Caco-2 (cell line): Measurements from ENCODE around the gene NOS3. TPM values are rescaled to one million over a fixed set of nuclear protein-coding genes. Genes with fewer than 3 reads are reported as not detected.

Experiments
- BruUV-seq: library from RNA; stranded (reverse); fragments of 400-500 nt; replicated peaks from 2 replicates; lab custom pipeline; 2021; lab: Mats Ljungman, UMichigan
- CTCF ChIA-PET: fragments of 300-600 bp; sonication (Branson Sonifier 250); formaldehyde crosslinking; loops from one replicate; lab custom pipeline; 2022; ENCODE audit warnings: antibody characterized with exemption; lab: Charles Lee
- POLR2A ChIA-PET: fragments of 300-600 bp; sonication (Branson Sonifier 250); formaldehyde crosslinking; loops from one replicate; lab custom pipeline; 2022; ENCODE audit warnings: antibody characterized with exemption; lab: Charles Lee
- DNase-seq, 2 experiments: peaks; one replicate each; pipeline versions ENCODE4 v3.0.0 to v3.0.0-alpha.2; 2020 to 2022
- H3K27me3 ChIP-seq: replicated peaks from 2 replicates; pipeline ENCODE4 v1.6.0; 2011; ENCODE audit warnings: low read length; ENCODE audit not compliant: control insufficient read depth, insufficient read depth
- H3K36me3 ChIP-seq: 2 replicates; pipeline ENCODE4 v1.5.1; 2011; ENCODE audit warnings: low read length; ENCODE audit not compliant: control insufficient read depth, insufficient read depth
- H3K4me1 ChIP-seq: fragments of 250-450 bp; sonication (Bioruptor Pico); 2 replicates; pipeline ENCODE4 v1.5.1; 2020; ENCODE audit warnings: mild to moderate bottlenecking
- H3K4me3 ChIP-seq: 2 replicates; pipeline ENCODE4 v1.5.1; 2011; ENCODE audit warnings: low read depth, mild to moderate bottlenecking, control low read depth, low read length
- H3K9me3 ChIP-seq: fragments of 250-450 bp; sonication (Bioruptor Pico); 2 replicates; pipeline ENCODE4 v1.5.1; 2020; ENCODE audit warnings: mild to moderate bottlenecking, moderate library complexity
- H3K27ac Mint-ChIP-seq: one replicate; pipeline ENCODE4 v1.8.0; 2022; ENCODE audit warnings: mixed read lengths; ENCODE audit not compliant: unreplicated experiment
- H3K27me3 Mint-ChIP-seq: one replicate; pipeline ENCODE4 v1.8.0; 2022; ENCODE audit warnings: mixed read lengths; ENCODE audit not compliant: insufficient read depth, unreplicated experiment
- H3K36me3 Mint-ChIP-seq: one replicate; pipeline ENCODE4 v1.8.0; 2022; ENCODE audit warnings: mild to moderate bottlenecking, mixed read lengths; ENCODE audit not compliant: insufficient read depth, unreplicated experiment
- H3K4me1 Mint-ChIP-seq: one replicate; pipeline ENCODE4 v1.8.0; 2022; ENCODE audit warnings: low read depth, mixed read lengths; ENCODE audit not compliant: unreplicated experiment
- H3K4me3 Mint-ChIP-seq: one replicate; pipeline ENCODE4 v1.8.0; 2022; ENCODE audit warnings: mild to moderate bottlenecking, moderate library complexity, mixed read lengths; ENCODE audit not compliant: unreplicated experiment
- H3K9me3 Mint-ChIP-seq: one replicate; pipeline ENCODE4 v1.8.0; 2022; ENCODE audit warnings: mixed read lengths; ENCODE audit not compliant: unreplicated experiment
- CTCF ChIP-seq, 2 experiments: fragments of 200-600 bp in 1 of 2; IDR thresholded peaks; 1 replicate in 1 of 2; 2 replicates in 1 of 2; pipeline versions ENCODE4 v1.5.1 to v1.8.0; 2011 to 2022; ENCODE audit warnings: antibody characterized with exemption in 1 of 2, control low read depth in 1 of 2, inconsistent platforms in 1 of 2, low read depth in 1 of 2, low read length in 1 of 2, mild to moderate bottlenecking in 1 of 2, moderate library complexity in 1 of 2; ENCODE audit not compliant: insufficient read depth in 1 of 2, severe bottlenecking in 1 of 2, unreplicated experiment in 1 of 2
- intact Hi-C: fragments of 100-400 bp; cut with micrococcal nuclease; formaldehyde crosslinking; loops from one replicate; pipeline ENCODE4 v1.10.0; 2022; ENCODE audit not compliant: unreplicated experiment
- total RNA-seq: library from RNA; stranded (reverse); gene quantifications from 2 replicates; pipeline ENCODE4 v1.2.3, GENCODE V29; 2022

Gene NOS3
- total RNA-seq, 1 experiment from 2014 or later: 1.1 TPM

DNA sequence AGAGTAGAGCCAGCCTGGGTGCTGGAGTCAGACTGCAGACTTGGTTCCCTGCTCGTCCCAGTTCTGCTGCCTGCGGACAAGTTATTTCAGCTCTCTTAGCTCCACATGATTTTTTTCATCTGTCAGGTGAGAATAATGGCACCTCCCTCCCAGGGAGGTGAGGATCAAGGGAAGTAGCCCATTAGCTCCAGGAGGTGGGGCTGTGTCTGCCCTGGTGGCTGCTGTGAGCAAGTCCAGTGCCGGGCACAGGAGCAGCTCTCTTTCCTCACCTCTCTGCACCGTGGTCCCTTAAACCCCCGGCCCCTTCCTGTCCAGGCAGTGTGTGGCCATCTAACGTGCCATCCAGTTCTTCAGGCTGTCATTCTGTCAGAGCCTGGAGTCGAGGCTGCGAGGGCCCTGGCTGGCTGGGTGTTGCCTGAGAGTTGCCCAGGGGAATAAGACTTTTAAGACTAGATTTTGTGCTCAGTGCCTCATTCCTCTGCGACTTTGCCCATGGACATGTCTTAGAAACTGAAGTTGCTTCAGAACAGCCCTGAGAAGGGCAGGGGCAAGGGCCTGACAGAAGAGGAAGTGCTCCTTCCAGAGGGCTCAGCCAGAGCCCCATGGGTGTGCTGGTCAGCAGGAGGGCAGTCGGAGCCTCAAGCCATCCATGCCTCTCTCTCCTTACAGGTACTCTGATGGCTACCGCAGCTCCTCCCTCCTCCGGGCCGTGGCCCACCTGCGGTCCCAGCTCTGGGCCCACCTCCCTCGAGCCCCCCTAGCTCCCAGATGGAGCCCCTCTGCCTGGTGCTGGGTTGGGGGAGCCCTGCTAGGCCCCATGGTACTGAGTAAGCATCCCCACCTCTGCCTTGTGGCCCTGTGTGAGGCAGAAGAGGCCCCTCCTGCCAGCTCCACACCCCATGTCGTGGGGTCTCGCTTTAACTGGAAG, 42.4 kb downstream of the NOS3 start:
- H3K27ac Mint-ChIP-seq: no peak overlapping the region
- Histone ChIP-seq H3K4me1 (no peaks in the 10 kb centered on the region), H3K4me3 (no peak overlapping the region), H3K9me3 (no peaks in the 10 kb centered on the region), H3K27me3 (no peaks in the 10 kb centered on the region), H3K36me3 (no peaks in the 10 kb centered on the region)
- ChIA-PET POLR2A (no interaction called here), CTCF (no interaction called here)
- H3K27me3 Mint-ChIP-seq: no peaks in the 10 kb centered on the region
- peak in 1 of 2 experiments; percentile 36 for DNase-seq
- intact Hi-C loops: no loop called here
- H3K4me3 Mint-ChIP-seq: no peak overlapping the region
- H3K4me1 Mint-ChIP-seq: peaks cover 8% of the 10 kb centered on the region
- no TSS peak for BruUV-seq
- H3K36me3 Mint-ChIP-seq: peaks cover 15% of the 10 kb centered on the region
- TF ChIP-seq CTCF (IDR thresholded peaks at IDR 0.05; ENCODE audit: insufficient read depth in 1 of 2, low read depth in 1 of 2, low read length in 1 of 2, severe bottlenecking in 1 of 2, unreplicated experiment in 1 of 2): peak in 1 of 2 experiments; percentile 40
- H3K9me3 Mint-ChIP-seq: no peaks in the 10 kb centered on the region

DNA sequence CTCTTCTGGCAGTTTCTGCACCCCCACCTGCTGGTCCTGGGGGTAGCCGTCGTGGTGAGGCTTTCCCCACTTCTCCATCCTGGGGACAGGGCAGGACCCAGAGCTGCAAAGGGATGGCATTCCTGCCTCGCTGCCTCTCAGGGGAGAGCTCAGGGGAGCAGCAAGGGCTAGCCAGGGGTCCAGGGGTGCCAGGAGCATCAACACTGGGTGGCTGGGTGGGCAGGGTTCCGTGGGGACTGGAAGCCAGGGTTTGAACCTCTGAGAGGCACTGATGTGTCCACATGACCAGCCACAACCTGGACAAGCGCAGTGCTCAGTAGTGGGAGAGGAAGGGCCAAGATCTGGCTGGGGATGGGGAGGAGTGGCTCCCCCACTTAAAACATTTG, 43.0 kb downstream of the NOS3 start:
- POLR2A ChIA-PET: no interaction called here

More for the DNA sequence above, 43.0 kb downstream of the NOS3 start:
- Mint-ChIP-seq H3K9me3 (no peaks in the 10 kb centered on the region), H3K4me3 (no peak overlapping the region), H3K27me3 (no peaks in the 10 kb centered on the region), H3K4me1 (peaks cover 3% of the 10 kb centered on the region), H3K27ac (no peak overlapping the region), H3K36me3 (peaks cover 8% of the 10 kb centered on the region)
- CTCF ChIA-PET: no interaction called here
- intact Hi-C loops: no loop called here
- BruUV-seq: no TSS peak
- Histone ChIP-seq H3K4me1 (peaks cover 3% of the 10 kb centered on the region), H3K9me3 (no peaks in the 10 kb centered on the region), H3K36me3 (no peaks in the 10 kb centered on the region), H3K27me3 (no peaks in the 10 kb centered on the region), H3K4me3 (no peak overlapping the region)
- no peak for DNase-seq
- no peak for TF ChIP-seq CTCF (IDR thresholded peaks at IDR 0.05; ENCODE audit: insufficient read depth in 1 of 2, low read depth in 1 of 2, low read length in 1 of 2, severe bottlenecking in 1 of 2, unreplicated experiment in 1 of 2)
